HCT116 (cell line): Measurements from ENCODE around the gene CHAF1B. TPM values are rescaled to one million over a fixed set of nuclear protein-coding genes. Genes with fewer than 3 reads are reported as not detected.

Experiments used
- ATAC-seq: fragments of 200-7000 bp; cut with Tn5 transposase; 2 replicates; pipeline ENCODE4 v1.9.1; 2020; ENCODE audit warnings: mild to moderate bottlenecking, moderate library complexity
- BruUV-seq: library from RNA; stranded (reverse); fragments of 400-500 nt; replicated peaks from 2 replicates; lab custom pipeline; 2021; lab: Mats Ljungman, UMichigan
- CTCF ChIA-PET: fragments of 300-600 bp; sonication (Branson Sonifier 250); formaldehyde crosslinking; loops from one replicate; lab custom pipeline; 2021; ENCODE audit warnings: antibody characterized with exemption; lab: Charles Lee
- POLR2A ChIA-PET: fragments of 300-600, 350-600 bp; sonication (Branson Sonifier 250); formaldehyde crosslinking; loops from one replicate; lab custom pipeline; 2021; ENCODE audit warnings: antibody characterized with exemption; lab: Charles Lee
- RAD21 ChIA-PET, 2 experiments: fragments of 300-600 bp; sonication (Branson Sonifier 250); formaldehyde crosslinking; loops; one replicate each; lab custom pipeline; 2023; ENCODE audit warnings: low total read pairs in 2 of 2; ENCODE audit not compliant: uncharacterized antibody in 2 of 2, unreplicated experiment in 2 of 2, low non-redundant PET in 1 of 2; lab: Charles Lee
- DNase-seq: peaks from one replicate; pipeline ENCODE4 v3.0.0-alpha.2; 2010; ENCODE audit warnings: low read depth, low spot score
- H2AFZ ChIP-seq: fragments of 200-600 bp; shearing (Covaris generic), sonication (generic); 2 replicates; pipeline ENCODE4 v1.6.1; 2017; ENCODE audit warnings: low read depth, mixed run types, mixed read lengths, antibody characterized with exemption, low read length; ENCODE audit not compliant: poor library complexity, severe bottlenecking
- H3K27ac ChIP-seq: 2 replicates; pipeline ENCODE4 v1.5.1; 2012; ENCODE audit warnings: low read depth, low read length
- H3K27me3 ChIP-seq: fragments of 200-600 bp; sonication (generic); 2 replicates; pipeline ENCODE4 v1.6.1; 2016; ENCODE audit warnings: mixed run types, low read length, mixed read lengths; ENCODE audit not compliant: insufficient read depth
- H3K36me3 ChIP-seq, 2 experiments: fragments of 200-500 bp in 1 of 2; fragments of 200-600 bp in 1 of 2; sonication (Bioruptor generic) in 1 of 2; sonication (generic) in 1 of 2; 2 replicates each; pipeline versions ENCODE4 v1.5.1 to v1.6.1; 2014 to 2016; ENCODE audit warnings: low read length in 2 of 2, inconsistent platforms in 1 of 2, mixed read lengths in 1 of 2, mixed run types in 1 of 2; ENCODE audit not compliant: insufficient read depth in 2 of 2, control insufficient read depth in 1 of 2
- H3K4me1 ChIP-seq, 2 experiments: fragments of 200-600 bp in 1 of 2; sonication (generic) in 1 of 2; 2 replicates each; pipeline versions ENCODE4 v1.5.1 to v1.6.1; 2012 to 2017; ENCODE audit warnings: low read length in 2 of 2, inconsistent platforms in 1 of 2, mild to moderate bottlenecking in 1 of 2, mixed read lengths in 1 of 2, mixed run types in 1 of 2, moderate library complexity in 1 of 2; ENCODE audit not compliant: insufficient read depth in 2 of 2, control insufficient read depth in 1 of 2
- H3K4me2 ChIP-seq: fragments of 200-600 bp; sonication (generic); 2 replicates; pipeline ENCODE4 v1.6.1; 2017; ENCODE audit warnings: mixed run types, low read length, mixed read lengths
- H3K4me3 ChIP-seq, 2 experiments: fragments of 200-600 bp in 1 of 2; sonication (generic) in 1 of 2; replicated peaks in 1 of 2; 2 replicates each; pipeline ENCODE4 v1.5.1; 2011 to 2016; ENCODE audit warnings: low read length in 2 of 2, control low read depth in 1 of 2, low read depth in 1 of 2, mild to moderate bottlenecking in 1 of 2, mixed read lengths in 1 of 2, mixed run types in 1 of 2
- H3K79me2 ChIP-seq: fragments of 200-600 bp; sonication (generic); 2 replicates; pipeline ENCODE4 v1.6.1; 2017; ENCODE audit warnings: mild to moderate bottlenecking, mixed run types, low read length, moderate library complexity, mixed read lengths; ENCODE audit not compliant: insufficient read depth
- H3K9ac ChIP-seq: fragments of 200-600 bp; sonication (generic); 2 replicates; pipeline ENCODE4 v1.6.1; 2016; ENCODE audit warnings: low read length, mixed read lengths
- H3K9me2 ChIP-seq: fragments of 200-600 bp; sonication (generic), shearing (Covaris generic); 2 replicates; pipeline ENCODE4 v1.6.1; 2017; ENCODE audit warnings: mixed run types, mild to moderate bottlenecking, moderate library complexity; ENCODE audit not compliant: insufficient read depth
- H3K9me3 ChIP-seq, 2 experiments: fragments of 200-500 bp in 1 of 2; fragments of 200-600 bp in 1 of 2; sonication (Bioruptor generic) in 1 of 2; sonication (generic) in 1 of 2; 2 replicates each; pipeline ENCODE4 v1.6.1; 2014 to 2017; ENCODE audit warnings: low read length in 2 of 2, mixed read lengths in 2 of 2, inconsistent platforms in 1 of 2, low read depth in 1 of 2, mild to moderate bottlenecking in 1 of 2, mixed run types in 1 of 2, moderate library complexity in 1 of 2; ENCODE audit not compliant: control insufficient read depth in 1 of 2, insufficient read depth in 1 of 2
- H4K20me1 ChIP-seq: fragments of 200-600 bp; sonication (generic), shearing (Covaris generic); 2 replicates; pipeline ENCODE4 v1.6.1; 2017; ENCODE audit warnings: mixed run types, mild to moderate bottlenecking, moderate library complexity; ENCODE audit not compliant: insufficient read depth
- CBX3 ChIP-seq: IDR thresholded peaks from 2 replicates; pipeline ENCODE4 v1.6.1; 2012; ENCODE audit warnings: low read depth
- EGR1 ChIP-seq: IDR thresholded peaks from 2 replicates; pipeline ENCODE4 v1.6.1; 2012; ENCODE audit warnings: low read depth
- ELF1 ChIP-seq: IDR thresholded peaks from 2 replicates; pipeline ENCODE4 v1.6.1; 2012; ENCODE audit warnings: low read depth, borderline replicate concordance
- EZH2phosphoT487 ChIP-seq: fragments of 200-600 bp; IDR thresholded peaks from 2 replicates; pipeline ENCODE4 v1.6.1; 2018; ENCODE audit warnings: antibody characterized with exemption, borderline replicate concordance
- POLR2AphosphoS5 ChIP-seq: IDR thresholded peaks from 2 replicates; pipeline ENCODE4 v1.6.1; 2011; ENCODE audit warnings: mild to moderate bottlenecking, low read depth, low read length, moderate library complexity
- RAD21 ChIP-seq: IDR thresholded peaks from 2 replicates; pipeline ENCODE4 v1.6.1; 2012; ENCODE audit warnings: low read depth, mild to moderate bottlenecking
- REST ChIP-seq: IDR thresholded peaks from 2 replicates; pipeline ENCODE4 v1.6.1; 2012; ENCODE audit warnings: low read depth
- SRF ChIP-seq: IDR thresholded peaks from 2 replicates; pipeline ENCODE4 v1.6.1; 2012; ENCODE audit warnings: low read depth
- ZNF274 ChIP-seq: fragments of 200-500 bp; sonication (Bioruptor generic); IDR thresholded peaks from 2 replicates; pipeline ENCODE4 v1.6.1; 2014; ENCODE audit warnings: mild to moderate bottlenecking, low read depth, low read length, inconsistent platforms
- intact Hi-C: fragments of 100-400 bp; cut with micrococcal nuclease; formaldehyde crosslinking; loops from 2 replicates; pipeline ENCODE4 v1.10.0; 2022
- total RNA-seq: library from RNA; stranded (reverse); gene quantifications from one replicate; pipeline ENCODE4 v1.2.1, GENCODE V29; 2021; ENCODE audit not compliant: unreplicated experiment
- TF ChIP-seq, protein P1 (sequence below): IDR thresholded peaks from 2 replicates; pipeline ENCODE4 v1.6.1; 2012

Gene CHAF1B
- total RNA-seq, 1 experiment from 2014 or later, result 26.1 TPM

GRCh38 chr21:36395353-36396111 lies 10.3 kb downstream of the CHAF1B start:
- intact Hi-C loops, result no loop called here
- ChIA-PET CTCF (no interaction called here), RAD21 (interaction anchor here in 1 of 2 experiments (0.6 kb wide), 1 partner anchor 256 kb away, joined by 3 read pairs; no protein-coding TSS in a partner anchor), POLR2A (no interaction called here)
- Histone ChIP-seq H3K9me3 (no peaks in the 10 kb centered on the region), H3K4me2 (no peak overlapping the region), H4K20me1 (no peaks in the 10 kb centered on the region), H3K9me2 (no peaks in the 10 kb centered on the region), H3K79me2 (no peaks in the 10 kb centered on the region), H3K4me1 (no peaks in the 10 kb centered on the region), H3K27me3 (no peaks in the 10 kb centered on the region), H3K27ac (no peak overlapping the region), H3K9ac (no peak overlapping the region), H3K4me3 (no peak overlapping the region), H2AFZ (no peak overlapping the region), H3K36me3 (peaks cover 10 to 31% of the 10 kb centered on the region in 2 experiments; a peak in 3 of 4 replicates)
- no peak for TF ChIP-seq EZH2phosphoT487
- TF ChIP-seq ZNF274, result no peak
- TF ChIP-seq, protein P1, sequence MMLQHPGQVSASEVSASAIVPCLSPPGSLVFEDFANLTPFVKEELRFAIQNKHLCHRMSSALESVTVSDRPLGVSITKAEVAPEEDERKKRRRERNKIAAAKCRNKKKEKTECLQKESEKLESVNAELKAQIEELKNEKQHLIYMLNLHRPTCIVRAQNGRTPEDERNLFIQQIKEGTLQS, result no peak
- no peak for TF ChIP-seq CBX3
- TF ChIP-seq REST, result no peak
- no peak for TF ChIP-seq RAD21
- no peak for TF ChIP-seq ELF1
- no peak for TF ChIP-seq EGR1
- TF ChIP-seq SRF, result no peak
- TF ChIP-seq POLR2AphosphoS5, result no peak
- no TSS peak for BruUV-seq
- ATAC-seq, result no peak
- no peak for DNase-seq
